ENCODE results near the gene TIMP2.
"Not testable (repeated sequence)": the region's sequence is repeated elsewhere in the genome, so short reads cannot be mapped to it uniquely, and the experiment has no call there.

TIMP2 gene

GRCh38 chr17:78954684-78955083 is 29.5 kb upstream of the TIMP2 start:
- no peak for DNase-seq (ENCODE audit: low spot score)

GRCh38 chr17:78953356-78954350 is 28.5 kb upstream of the TIMP2 start:
- DNase-seq (ENCODE audit: low spot score): no peak

GRCh38 chr17:78952706-78953105 is 27.5 kb upstream of the TIMP2 start:
- no peak for DNase-seq (ENCODE audit: low spot score)

- no peak for DNase-seq (ENCODE audit: low spot score)
These were observed 26.9 kb upstream of the TIMP2 start for GRCh38 chr17:78951967-78952551.

- no peak for DNase-seq (ENCODE audit: low spot score)
These were observed 25.7 kb upstream of the TIMP2 start for GRCh38 chr17:78950870-78951269.

- no peak for DNase-seq (ENCODE audit: low spot score)
These were observed 22.3 kb upstream of the TIMP2 start for GRCh38 chr17:78947235-78948149.

GRCh38 chr17:78946631-78947030 is 21.4 kb upstream of the TIMP2 start:
- no peak for DNase-seq (ENCODE audit: low spot score)

- DNase-seq (ENCODE audit: low spot score): no peak
These were observed 20.9 kb upstream of the TIMP2 start for GRCh38 chr17:78946131-78946530.

- DNase-seq (ENCODE audit: low spot score): not testable (repeated sequence)
These were observed 20.3 kb upstream of the TIMP2 start for GRCh38 chr17:78945455-78945854.

GRCh38 chr17:78944956-78945355 is 19.8 kb upstream of the TIMP2 start:
- DNase-seq (ENCODE audit: low spot score): no peak

GRCh38 chr17:78944026-78944425 is 18.8 kb upstream of the TIMP2 start:
- DNase-seq (ENCODE audit: low spot score): no peak

- DNase-seq (ENCODE audit: low spot score): no peak
These were observed 15.5 kb upstream of the TIMP2 start for GRCh38 chr17:78940708-78941107.

- no peak for DNase-seq (ENCODE audit: low spot score)
These were observed 15.1 kb upstream of the TIMP2 start for GRCh38 chr17:78940258-78940657.

GRCh38 chr17:78939615-78940014 is 14.4 kb upstream of the TIMP2 start:
- no peak for DNase-seq (ENCODE audit: low spot score)

- no peak for DNase-seq (ENCODE audit: low spot score)
These were observed 12.4 kb upstream of the TIMP2 start for GRCh38 chr17:78937561-78937960.

- no peak for DNase-seq (ENCODE audit: low spot score)
These were observed 10.5 kb upstream of the TIMP2 start for GRCh38 chr17:78935419-78936323.

GRCh38 chr17:78934681-78935418 is 9.7 kb upstream of the TIMP2 start:
- no peak for DNase-seq (ENCODE audit: low spot score)

- no peak for DNase-seq (ENCODE audit: low spot score)
These were observed 8.9 kb upstream of the TIMP2 start for GRCh38 chr17:78933959-78934568.

- DNase-seq (ENCODE audit: low spot score): no peak
These were observed 8.1 kb upstream of the TIMP2 start for GRCh38 chr17:78933025-78933958.

Measured in HuH-7 (cell line).